ENCODE measurements around the gene DVL1.
A peak's percentile ranks its signal among the peaks of the same experiment; 100 is the strongest.

DVL1 gene

GRCh38 chr1:1295154-1295923, 53.9 kb downstream of the DVL1 start:
- no peak for DNase-seq

GRCh38 chr1:1294250-1294890, 54.8 kb downstream of the DVL1 start:
- DNase-seq: no peak

GRCh38 chr1:1293263-1294249, 55.7 kb downstream of the DVL1 start:
- DNase-seq: no peak

GRCh38 chr1:1292851-1293250, 56.4 kb downstream of the DVL1 start:
- no peak for DNase-seq

- DNase-seq: no peak
Measured at GRCh38 chr1:1292442-1292779, 56.8 kb downstream of the DVL1 start.

- peak; percentile 61 for DNase-seq
Measured at GRCh38 chr1:1291548-1292441, 57.4 kb downstream of the DVL1 start.

GRCh38 chr1:1291023-1291528, 58.1 kb downstream of the DVL1 start:
- no peak for DNase-seq

- DNase-seq: peak; percentile 36
Measured at GRCh38 chr1:1290238-1290731, 58.9 kb downstream of the DVL1 start.

GRCh38 chr1:1287288-1288110, 61.7 kb downstream of the DVL1 start:
- no peak for DNase-seq

- DNase-seq: no peak
Measured at GRCh38 chr1:1286313-1287261, 62.6 kb downstream of the DVL1 start.

- DNase-seq: no peak
Measured at GRCh38 chr1:1285611-1286311, 63.5 kb downstream of the DVL1 start.

Data from fibroblast of skin of abdomen (primary cell).